ENCODE measurements around the gene CEP78.
"Not testable (repeated sequence)": the region's sequence is repeated elsewhere in the genome, so short reads cannot be mapped to it uniquely, and the experiment has no call there.

The CEP78 gene

DNA sequence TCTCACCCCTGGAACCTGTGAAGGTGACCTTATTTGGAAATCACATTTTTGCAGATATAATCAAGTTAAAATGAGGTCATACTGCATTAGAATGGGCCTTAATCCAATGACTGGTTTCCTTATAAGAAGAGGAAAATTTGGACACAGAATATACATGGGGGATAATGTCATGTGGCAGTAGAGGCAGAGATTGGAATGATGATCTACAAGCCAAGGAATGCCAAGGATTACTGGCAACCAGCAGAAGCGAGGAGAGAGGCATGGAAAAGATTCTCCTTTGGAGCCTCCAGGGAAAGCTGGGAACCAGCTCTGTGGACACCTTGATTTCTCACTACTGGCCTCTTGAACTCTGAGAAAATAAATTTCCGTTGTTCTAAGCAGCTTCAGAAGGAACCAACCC, 20.2 kb upstream of the CEP78 start:
- H2BK12ac ChIP-seq (ENCODE audit: low read length), result no peak overlapping the region
- H2BK5ac ChIP-seq (ENCODE audit: low read length), result no peak overlapping the region
- H3K9me3 ChIP-seq (replicated peaks in 1 of 2; ENCODE audit: control insufficient read depth in 2 of 2, insufficient read depth in 1 of 2, low read depth in 1 of 2, low read length in 2 of 2), result no peaks in the 10 kb centered on the region
- H3K18ac ChIP-seq (ENCODE audit: low read length), result no peak overlapping the region
- WGBS, 2 donors (ENCODE audit: extremely low coverage in 2 of 2, insufficient read length in 2 of 2, insufficient replicate concordance in 1 of 2), result no CpG with 5 or more reads among the region's 2 CpGs
- no peak overlapping the region for H2BK120ac ChIP-seq (ENCODE audit: low read depth, low read length)
- no peaks in the 10 kb centered on the region for H3K27me3 ChIP-seq (ENCODE audit: control insufficient read depth in 3 of 3, insufficient read depth in 3 of 3, low read depth in 1 of 3, low read length in 3 of 3)
- no peak for DNase-seq (ENCODE audit: low spot score)
- H3K4me2 ChIP-seq (ENCODE audit: insufficient read depth, low read length, poor library complexity, severe bottlenecking), result no peak overlapping the region
- H3K23ac ChIP-seq (ENCODE audit: low read depth, low read length, poor library complexity), result no peak overlapping the region
- no peak overlapping the region for H2AFZ ChIP-seq (ENCODE audit: low read length)
- H3K4ac ChIP-seq (ENCODE audit: low read length), result no peak overlapping the region
- H3K4me1 ChIP-seq (ENCODE audit: control insufficient read depth in 2 of 2, insufficient read depth in 1 of 2, low read depth in 1 of 2, low read length in 2 of 2), result peaks cover 0 to 3% of the 10 kb centered on the region in 2 donors
- H2AK5ac ChIP-seq (ENCODE audit: low read depth, low read length), result no peak overlapping the region
- no peaks in the 10 kb centered on the region for H3K79me1 ChIP-seq (ENCODE audit: low read depth, low read length)
- H3K9ac ChIP-seq (ENCODE audit: low read depth, low read length, poor library complexity), result no peak overlapping the region
- no peak overlapping the region for H4K8ac ChIP-seq (ENCODE audit: low read depth, low read length)
- no peak overlapping the region for H3K4me3 ChIP-seq (ENCODE audit: low read length in 2 of 2)
- no peak overlapping the region for H2BK15ac ChIP-seq (ENCODE audit: low read length)
- H4K91ac ChIP-seq (ENCODE audit: low read depth, low read length, poor library complexity), result no peak overlapping the region
- no peaks in the 10 kb centered on the region for H3K36me3 ChIP-seq (replicated peaks in 1 of 2; ENCODE audit: control insufficient read depth in 2 of 2, insufficient read depth in 2 of 2, low read length in 2 of 2)
- H3K14ac ChIP-seq (ENCODE audit: low read length), result no peak overlapping the region
- H3K27ac ChIP-seq (replicated peaks; ENCODE audit: low read length), result no peak overlapping the region

DNA sequence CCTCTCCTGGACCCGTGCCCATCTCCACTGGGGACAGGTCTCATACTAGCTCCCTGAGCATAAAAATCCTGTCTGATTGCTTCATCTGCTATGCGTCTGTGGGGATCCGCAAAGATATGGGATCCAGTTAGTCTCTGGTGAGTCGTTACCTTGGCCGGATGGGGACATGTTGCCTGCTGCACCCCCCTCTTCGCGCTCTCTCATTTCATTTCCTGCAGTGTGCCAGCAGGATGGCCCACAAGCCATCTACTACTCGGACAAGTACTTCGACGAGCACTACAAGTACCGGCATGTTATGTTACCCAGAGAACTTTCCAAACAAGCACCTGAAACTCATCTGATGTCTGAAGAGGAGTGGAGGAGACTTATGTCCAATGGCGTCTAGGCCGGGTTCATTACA, 17.0 kb upstream of the CEP78 start:
- no peak overlapping the region for H3K4ac ChIP-seq (ENCODE audit: low read length)
- no CpG with 5 or more reads among the region's 13 CpGs for WGBS, 2 donors (ENCODE audit: extremely low coverage in 2 of 2, insufficient read length in 2 of 2, insufficient replicate concordance in 1 of 2)

DNA sequence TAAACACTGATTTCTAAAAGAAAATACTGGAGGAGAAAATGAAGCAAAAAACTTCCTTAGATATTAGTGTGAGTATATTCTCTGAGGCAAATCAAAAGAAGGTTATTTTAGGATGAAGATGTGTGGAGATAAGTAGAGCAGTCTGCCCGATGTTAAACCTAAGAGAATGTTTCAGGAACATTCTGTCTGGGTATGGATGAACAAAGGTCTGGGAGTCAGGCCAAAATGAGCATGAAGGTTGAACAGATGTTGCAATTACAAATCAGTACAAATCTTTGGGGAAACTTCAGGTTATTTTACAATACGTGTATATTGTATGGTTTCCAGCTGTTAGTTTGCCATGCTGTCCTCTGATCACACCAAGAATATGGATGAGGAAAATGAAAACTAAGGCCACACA, 14.4 kb upstream of the CEP78 start:
- no peak overlapping the region for H3K4ac ChIP-seq (ENCODE audit: low read length)
- peaks cover 0 to 6% of the 10 kb centered on the region in 2 donors for H3K9me3 ChIP-seq (replicated peaks in 1 of 2; ENCODE audit: control insufficient read depth in 2 of 2, insufficient read depth in 1 of 2, low read depth in 1 of 2, low read length in 2 of 2)
- no peak overlapping the region for H3K4me2 ChIP-seq (ENCODE audit: insufficient read depth, low read length, poor library complexity, severe bottlenecking)
- H3K14ac ChIP-seq (ENCODE audit: low read length), result no peak overlapping the region
- no peaks in the 10 kb centered on the region for H3K36me3 ChIP-seq (replicated peaks in 1 of 2; ENCODE audit: control insufficient read depth in 2 of 2, insufficient read depth in 2 of 2, low read length in 2 of 2)
- no peak overlapping the region for H2AFZ ChIP-seq (ENCODE audit: low read length)
- H2AK5ac ChIP-seq (ENCODE audit: low read depth, low read length), result no peak overlapping the region
- H3K27me3 ChIP-seq (ENCODE audit: control insufficient read depth in 3 of 3, insufficient read depth in 3 of 3, low read depth in 1 of 3, low read length in 3 of 3), result no peaks in the 10 kb centered on the region
- no peaks in the 10 kb centered on the region for H3K79me1 ChIP-seq (ENCODE audit: low read depth, low read length)
- no peak overlapping the region for H2BK12ac ChIP-seq (ENCODE audit: low read length)
- no peak overlapping the region for H3K4me3 ChIP-seq (ENCODE audit: low read length in 2 of 2)
- no peak overlapping the region for H2BK5ac ChIP-seq (ENCODE audit: low read length)
- H3K23ac ChIP-seq (ENCODE audit: low read depth, low read length, poor library complexity), result no peak overlapping the region
- H3K18ac ChIP-seq (ENCODE audit: low read length), result no peak overlapping the region
- H3K27ac ChIP-seq (replicated peaks; ENCODE audit: low read length), result no peak overlapping the region
- no peak overlapping the region for H4K8ac ChIP-seq (ENCODE audit: low read depth, low read length)
- no CpG with 5 or more reads among the region's 2 CpGs for WGBS, 2 donors (ENCODE audit: extremely low coverage in 2 of 2, insufficient read length in 2 of 2, insufficient replicate concordance in 1 of 2)
- H2BK15ac ChIP-seq (ENCODE audit: low read length), result no peak overlapping the region
- no peak overlapping the region for H2BK120ac ChIP-seq (ENCODE audit: low read depth, low read length)
- no peak for DNase-seq (ENCODE audit: low spot score)
- no peaks in the 10 kb centered on the region for H3K4me1 ChIP-seq (ENCODE audit: control insufficient read depth in 2 of 2, insufficient read depth in 1 of 2, low read depth in 1 of 2, low read length in 2 of 2)
- H3K9ac ChIP-seq (ENCODE audit: low read depth, low read length, poor library complexity), result no peak overlapping the region
- no peak overlapping the region for H4K91ac ChIP-seq (ENCODE audit: low read depth, low read length, poor library complexity)

More for the DNA sequence above, 17.0 kb upstream of the CEP78 start:
- Histone ChIP-seq H3K9ac (ENCODE audit: low read depth, low read length, poor library complexity) (no peak overlapping the region), H3K4me1 (ENCODE audit: control insufficient read depth in 2 of 2, insufficient read depth in 1 of 2, low read depth in 1 of 2, low read length in 2 of 2) (no peaks in the 10 kb centered on the region), H2AFZ (ENCODE audit: low read length) (no peak overlapping the region), H3K36me3 (replicated peaks in 1 of 2; ENCODE audit: control insufficient read depth in 2 of 2, insufficient read depth in 2 of 2, low read length in 2 of 2) (no peaks in the 10 kb centered on the region), H2BK120ac (ENCODE audit: low read depth, low read length) (no peak overlapping the region), H2BK12ac (ENCODE audit: low read length) (no peak overlapping the region), H3K27ac (replicated peaks; ENCODE audit: low read length) (no peak overlapping the region), H3K23ac (ENCODE audit: low read depth, low read length, poor library complexity) (no peak overlapping the region), H3K18ac (ENCODE audit: low read length) (no peak overlapping the region), H3K27me3 (ENCODE audit: control insufficient read depth in 3 of 3, insufficient read depth in 3 of 3, low read depth in 1 of 3, low read length in 3 of 3) (no peaks in the 10 kb centered on the region), H3K4me3 (ENCODE audit: low read length in 2 of 2) (no peak overlapping the region), H4K8ac (ENCODE audit: low read depth, low read length) (no peak overlapping the region), H4K91ac (ENCODE audit: low read depth, low read length, poor library complexity) (no peak overlapping the region), H3K9me3 (replicated peaks in 1 of 2; ENCODE audit: control insufficient read depth in 2 of 2, insufficient read depth in 1 of 2, low read depth in 1 of 2, low read length in 2 of 2) (peaks cover 0 to 2% of the 10 kb centered on the region in 2 donors), H3K4me2 (ENCODE audit: insufficient read depth, low read length, poor library complexity, severe bottlenecking) (no peak overlapping the region), H3K79me1 (ENCODE audit: low read depth, low read length) (no peaks in the 10 kb centered on the region), H2AK5ac (ENCODE audit: low read depth, low read length) (no peak overlapping the region), H3K14ac (ENCODE audit: low read length) (no peak overlapping the region), H2BK15ac (ENCODE audit: low read length) (no peak overlapping the region), H2BK5ac (ENCODE audit: low read length) (no peak overlapping the region)
- no peak for DNase-seq (ENCODE audit: low spot score)

DNA sequence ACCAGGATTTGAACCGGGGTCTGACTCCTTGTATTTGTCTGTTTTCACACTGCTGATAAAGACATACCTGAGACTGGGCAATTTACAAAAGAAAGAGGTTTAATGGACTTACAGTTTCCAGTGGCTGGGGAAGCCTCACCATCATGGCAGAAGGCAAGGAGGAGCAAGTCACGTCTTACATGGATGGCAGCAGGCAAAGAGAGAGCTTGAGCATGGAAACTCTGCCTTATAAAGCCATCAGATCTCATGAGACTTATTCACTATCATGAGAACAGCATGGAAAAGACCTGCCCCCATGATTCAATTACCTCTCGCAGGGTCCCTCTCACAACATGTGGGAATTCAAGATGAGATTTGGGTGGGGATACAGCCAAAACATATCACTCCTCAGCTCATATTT, 14.0 kb upstream of the CEP78 start:
- not testable (repeated sequence) for H3K36me3 ChIP-seq (replicated peaks in 1 of 2; ENCODE audit: control insufficient read depth in 2 of 2, insufficient read depth in 2 of 2, low read length in 2 of 2); H3K4me3 ChIP-seq (ENCODE audit: low read length in 2 of 2); H3K79me1 ChIP-seq (ENCODE audit: low read depth, low read length); H3K27me3 ChIP-seq (ENCODE audit: control insufficient read depth in 3 of 3, insufficient read depth in 3 of 3, low read depth in 1 of 3, low read length in 3 of 3); H2BK15ac ChIP-seq (ENCODE audit: low read length); H3K4me2 ChIP-seq (ENCODE audit: insufficient read depth, low read length, poor library complexity, severe bottlenecking); H3K4me1 ChIP-seq (ENCODE audit: control insufficient read depth in 2 of 2, insufficient read depth in 1 of 2, low read depth in 1 of 2, low read length in 2 of 2); H2BK5ac ChIP-seq (ENCODE audit: low read length); H3K23ac ChIP-seq (ENCODE audit: low read depth, low read length, poor library complexity); H3K9me3 ChIP-seq (replicated peaks in 1 of 2; ENCODE audit: control insufficient read depth in 2 of 2, insufficient read depth in 1 of 2, low read depth in 1 of 2, low read length in 2 of 2); H2AFZ ChIP-seq (ENCODE audit: low read length); H3K18ac ChIP-seq (ENCODE audit: low read length); H4K91ac ChIP-seq (ENCODE audit: low read depth, low read length, poor library complexity); H3K4ac ChIP-seq (ENCODE audit: low read length); H3K14ac ChIP-seq (ENCODE audit: low read length); H2AK5ac ChIP-seq (ENCODE audit: low read depth, low read length); H4K8ac ChIP-seq (ENCODE audit: low read depth, low read length); H2BK120ac ChIP-seq (ENCODE audit: low read depth, low read length); DNase-seq (ENCODE audit: low spot score); H2BK12ac ChIP-seq (ENCODE audit: low read length); H3K27ac ChIP-seq (replicated peaks; ENCODE audit: low read length); H3K9ac ChIP-seq (ENCODE audit: low read depth, low read length, poor library complexity)
- no CpG with 5 or more reads among the region's 3 CpGs for WGBS, 2 donors (ENCODE audit: extremely low coverage in 2 of 2, insufficient read length in 2 of 2, insufficient replicate concordance in 1 of 2)
